Measurements from ENCODE around the gene EFNA5. TPM values are rescaled to one million over a fixed set of nuclear protein-coding genes. Genes with fewer than 3 reads are reported as not detected.
A peak's percentile ranks its signal among the peaks of the same experiment; 100 is the strongest.

EFNA5 gene
- total RNA-seq, 2 donors from 2014 or later: 9.7 to 11.1 TPM

DNA sequence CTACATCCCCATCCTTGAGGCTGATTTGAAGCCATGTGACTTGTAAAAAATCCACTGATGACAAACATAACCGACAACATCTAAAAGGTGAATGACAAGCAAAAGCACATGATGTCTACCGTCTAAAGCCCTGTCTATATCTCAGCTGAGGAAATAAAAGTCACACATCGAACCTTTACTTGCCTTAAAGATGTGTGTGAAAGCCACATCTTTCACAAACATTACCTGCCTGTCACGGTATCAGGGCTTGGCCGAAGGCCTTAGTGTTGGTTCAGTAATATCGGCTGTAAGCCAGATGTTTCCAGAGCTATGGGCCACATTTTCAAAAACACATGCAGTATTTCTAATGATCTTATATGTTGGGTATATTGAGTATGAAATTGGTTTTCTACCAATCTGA is 125.8 kb downstream of the EFNA5 start:
- Histone ChIP-seq H3K4me1 (no peaks in the 10 kb centered on the region), H3K36me3 (no peaks in the 10 kb centered on the region), H3K27ac (no peak overlapping the region), H3K27me3 (no peaks in the 10 kb centered on the region), H3K4me3 (no peak overlapping the region), H3K9me3 (no peaks in the 10 kb centered on the region), H3K9ac (ENCODE audit: low read depth in 2 of 2, low read length in 2 of 2) (no peak overlapping the region)
- DNase-seq: no peak
- intact Hi-C loops (cut with DNase I): no loop called here
- no peak for TF ChIP-seq CTCF (IDR thresholded peaks at IDR 0.05)

- no peaks in the 10 kb centered on the region for H3K27me3 ChIP-seq
- H3K9me3 ChIP-seq: no peaks in the 10 kb centered on the region
- H3K36me3 ChIP-seq: no peaks in the 10 kb centered on the region
- no peak for DNase-seq
- TF ChIP-seq CTCF (IDR thresholded peaks at IDR 0.05): no peak
- no peaks in the 10 kb centered on the region for H3K4me1 ChIP-seq
- no peak overlapping the region for H3K4me3 ChIP-seq
- intact Hi-C loops (cut with DNase I): no loop called here
- no peak overlapping the region for H3K9ac ChIP-seq (ENCODE audit: low read depth in 2 of 2, low read length in 2 of 2)
- no peak overlapping the region for H3K27ac ChIP-seq
Observed at GRCh38 chr5:107544476-107544875, 126.3 kb downstream of the EFNA5 start.

DNA sequence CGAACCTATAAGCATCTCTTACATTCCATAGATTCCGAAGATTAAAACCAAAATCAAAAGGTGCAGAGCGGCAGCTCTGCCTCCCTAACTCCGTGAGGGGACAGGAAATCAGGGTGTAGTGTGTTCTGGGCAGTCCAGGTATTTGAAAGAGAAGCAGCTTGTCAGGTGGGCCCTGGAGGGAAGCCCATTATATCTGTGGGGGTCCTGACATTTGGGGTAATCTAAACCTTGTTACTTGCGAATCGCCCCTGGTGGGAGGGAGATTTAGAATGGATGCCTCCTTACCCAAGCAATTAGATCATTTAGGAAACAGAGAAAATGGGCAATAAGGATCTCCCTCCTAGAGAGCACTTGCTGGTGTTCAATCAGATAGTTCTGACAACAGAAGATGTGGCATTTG is 126.9 kb downstream of the EFNA5 start:
- H3K36me3 ChIP-seq: no peaks in the 10 kb centered on the region
- no peaks in the 10 kb centered on the region for H3K9me3 ChIP-seq
- no peak for DNase-seq
- no peak for TF ChIP-seq CTCF (IDR thresholded peaks at IDR 0.05)
- intact Hi-C loops (cut with DNase I): no loop called here
- no peak overlapping the region for H3K9ac ChIP-seq (ENCODE audit: low read depth in 2 of 2, low read length in 2 of 2)
- no peak overlapping the region for H3K4me3 ChIP-seq
- no peak overlapping the region for H3K27ac ChIP-seq
- H3K27me3 ChIP-seq: no peaks in the 10 kb centered on the region
- no peaks in the 10 kb centered on the region for H3K4me1 ChIP-seq

DNA sequence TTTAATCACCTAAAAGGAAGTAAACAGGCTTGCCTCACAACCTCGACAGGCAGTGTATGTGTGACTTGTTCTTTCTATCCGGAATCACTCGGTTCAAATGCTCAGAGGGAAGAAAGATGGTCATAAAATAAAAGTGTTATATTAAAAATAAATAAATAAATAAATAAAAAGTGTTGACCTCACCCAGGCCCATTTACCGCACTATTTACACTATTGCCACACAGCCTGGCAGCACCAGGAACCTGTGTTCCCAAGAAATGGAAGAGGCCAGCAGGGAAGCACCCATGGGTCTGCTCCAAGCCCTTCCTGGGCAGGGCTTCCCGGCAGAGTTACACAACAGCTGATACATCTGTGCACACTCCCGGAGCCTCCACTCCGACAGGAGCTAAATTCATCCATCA is 127.9 kb downstream of the EFNA5 start:
- H3K9ac ChIP-seq (ENCODE audit: low read depth in 2 of 2, low read length in 2 of 2): no peak overlapping the region
- DNase-seq: peak; percentile 36
- H3K4me1 ChIP-seq: no peaks in the 10 kb centered on the region
- no peak overlapping the region for H3K4me3 ChIP-seq
- no peak overlapping the region for H3K27ac ChIP-seq
- intact Hi-C loops (cut with DNase I): no loop called here
- no peaks in the 10 kb centered on the region for H3K36me3 ChIP-seq
- TF ChIP-seq CTCF (IDR thresholded peaks at IDR 0.05): no peak
- H3K27me3 ChIP-seq: no peaks in the 10 kb centered on the region
- H3K9me3 ChIP-seq: no peaks in the 10 kb centered on the region

- H3K27ac ChIP-seq: no peak overlapping the region
- no peaks in the 10 kb centered on the region for H3K36me3 ChIP-seq
- no peak overlapping the region for H3K9ac ChIP-seq (ENCODE audit: low read depth in 2 of 2, low read length in 2 of 2)
- no peaks in the 10 kb centered on the region for H3K4me1 ChIP-seq
- intact Hi-C loops (cut with DNase I): no loop called here
- no peak overlapping the region for H3K4me3 ChIP-seq
- no peaks in the 10 kb centered on the region for H3K9me3 ChIP-seq
- peak; percentile 40 for DNase-seq
- TF ChIP-seq CTCF (IDR thresholded peaks at IDR 0.05): no peak
- H3K27me3 ChIP-seq: no peaks in the 10 kb centered on the region
Observed at GRCh38 chr5:107542428-107542827, 128.3 kb downstream of the EFNA5 start.

GRCh38 chr5:107541400-107541799 is 129.3 kb downstream of the EFNA5 start:
- H3K4me1 ChIP-seq: no peaks in the 10 kb centered on the region
- TF ChIP-seq CTCF (IDR thresholded peaks at IDR 0.05): no peak
- H3K27me3 ChIP-seq: no peaks in the 10 kb centered on the region
- no peak overlapping the region for H3K4me3 ChIP-seq
- DNase-seq: no peak
- intact Hi-C loops (cut with DNase I): no loop called here
- H3K36me3 ChIP-seq: no peaks in the 10 kb centered on the region
- no peaks in the 10 kb centered on the region for H3K9me3 ChIP-seq
- no peak overlapping the region for H3K27ac ChIP-seq
- no peak overlapping the region for H3K9ac ChIP-seq (ENCODE audit: low read depth in 2 of 2, low read length in 2 of 2)

Measured in colonic mucosa (tissue), 4 donors.